GM21447 (cell line): ENCODE results near the gene JSRP1.

Experiments used
- ATAC-seq: cut with Tn5 transposase; IDR thresholded peaks from one replicate; pipeline ENCODE4 v1.9.1; 2021; ENCODE audit not compliant: unreplicated experiment

The JSRP1 gene

DNA sequence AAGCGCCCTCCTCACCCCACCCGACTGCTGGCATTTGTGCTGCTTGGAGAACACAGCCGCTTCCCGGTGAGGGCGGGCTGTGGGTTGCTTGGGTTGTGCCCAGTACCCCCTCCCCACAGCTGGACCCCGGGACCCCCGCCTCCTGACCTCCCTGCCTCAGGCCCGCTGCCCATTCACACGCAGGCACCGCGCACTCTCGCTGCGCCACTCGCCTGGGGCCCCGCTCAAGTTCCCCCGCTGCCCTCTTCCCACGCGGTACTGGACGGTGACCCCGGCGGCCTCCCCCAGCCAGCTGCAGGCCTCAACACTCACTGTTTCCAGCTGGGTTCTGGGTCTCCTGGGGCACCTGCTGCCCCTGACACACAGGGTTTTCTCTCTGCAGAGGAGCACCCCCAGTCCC is 36.5 kb downstream of the JSRP1 start:
- ATAC-seq: no peak

- ATAC-seq: no peak
Observed at GRCh38 chr19:2217591-2217990, 38.6 kb downstream of the JSRP1 start.

- ATAC-seq: no peak
Observed at GRCh38 chr19:2216361-2217225, 39.6 kb downstream of the JSRP1 start.

- no peak for ATAC-seq
Observed at GRCh38 chr19:2215281-2215751, 40.9 kb downstream of the JSRP1 start.

- no peak for ATAC-seq
Observed at GRCh38 chr19:2214251-2214650, 42.0 kb downstream of the JSRP1 start.

DNA sequence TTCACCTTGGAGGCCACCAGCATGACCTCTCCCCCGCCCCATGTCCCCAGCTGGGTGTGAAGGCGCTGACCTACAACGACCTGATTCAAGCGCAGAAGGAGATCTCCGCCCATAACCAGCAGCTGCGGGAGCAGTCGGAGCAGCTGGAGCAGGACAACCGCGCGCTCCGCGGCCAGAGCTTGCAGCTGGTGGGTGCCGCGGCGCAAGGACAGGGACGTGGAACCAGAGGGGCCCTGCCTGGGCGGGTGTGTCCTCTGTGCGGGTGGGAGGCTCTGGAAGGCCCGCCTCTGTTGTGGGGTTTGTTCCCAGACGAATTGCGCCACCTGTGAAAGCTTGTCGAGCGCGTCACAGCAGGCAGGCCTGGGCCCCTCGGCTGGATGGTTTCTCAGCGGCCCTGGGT is 42.4 kb downstream of the JSRP1 start:
- ATAC-seq: no peak

- no peak for ATAC-seq
Observed at GRCh38 chr19:2212861-2213711, 43.1 kb downstream of the JSRP1 start.

DNA sequence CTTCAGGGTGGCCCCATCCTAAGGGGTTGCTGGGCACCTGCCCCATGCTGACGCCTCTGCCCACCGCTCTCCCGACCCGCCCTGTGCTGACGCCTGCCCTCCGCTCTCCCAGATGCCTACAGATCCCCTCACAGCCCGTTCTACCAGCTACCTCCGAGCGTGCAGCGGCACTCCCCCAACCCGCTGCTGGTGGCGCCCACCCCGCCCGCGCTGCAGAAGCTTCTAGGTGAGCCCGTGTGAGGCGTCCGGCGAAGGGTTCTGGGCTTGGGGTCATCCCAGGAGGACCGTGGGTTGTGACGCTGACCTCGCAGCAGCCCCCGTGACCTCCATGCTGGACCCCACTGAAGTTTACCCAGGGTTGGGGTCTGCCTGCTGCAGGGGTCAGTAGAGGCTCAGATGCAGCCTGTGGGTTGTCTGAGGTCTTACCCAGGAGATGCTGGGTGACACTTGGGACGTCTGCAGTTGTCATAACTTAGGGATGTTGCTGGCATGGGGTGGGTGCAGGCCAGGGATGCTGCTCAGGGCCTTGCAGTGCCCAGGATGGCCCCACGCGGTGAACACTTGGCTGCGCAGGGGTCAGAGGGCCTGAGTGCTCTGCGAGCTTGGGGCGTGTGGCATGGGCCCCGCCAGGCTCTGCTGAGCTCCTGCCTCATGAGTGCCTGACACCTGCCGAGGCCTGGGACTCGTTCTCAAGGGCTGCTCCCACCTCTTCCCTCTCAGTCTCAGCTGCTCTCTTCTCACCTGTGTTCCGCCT is 45.1 kb downstream of the JSRP1 start:
- ATAC-seq: no peak

- ATAC-seq: no peak
Observed at GRCh38 chr19:2210206-2210605, 46.0 kb downstream of the JSRP1 start.

GRCh38 chr19:2209408-2209807 is 46.8 kb downstream of the JSRP1 start:
- no peak for ATAC-seq

DNA sequence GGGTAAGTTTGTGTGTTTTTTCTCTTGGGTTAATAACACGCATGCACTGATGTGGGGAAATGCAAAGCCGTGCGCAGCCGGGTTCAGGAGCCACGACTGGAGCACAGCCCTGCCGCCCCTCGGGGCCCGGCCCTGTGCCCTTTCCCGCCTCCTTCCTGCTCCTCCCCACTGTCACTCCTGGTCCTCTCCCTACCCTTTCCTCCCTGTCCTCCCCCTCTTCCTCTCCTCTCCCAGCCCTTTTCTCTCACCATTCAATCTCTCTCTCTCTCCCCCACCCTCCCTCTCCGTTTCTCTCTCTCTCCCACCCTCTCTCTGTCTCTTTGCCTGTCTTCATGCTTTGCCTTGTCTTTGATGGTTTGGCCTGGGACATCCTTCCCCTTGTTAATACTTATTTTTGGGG is 47.2 kb downstream of the JSRP1 start:
- no peak for ATAC-seq

GRCh38 chr19:2207991-2208860 is 48.0 kb downstream of the JSRP1 start:
- ATAC-seq: no peak

DNA sequence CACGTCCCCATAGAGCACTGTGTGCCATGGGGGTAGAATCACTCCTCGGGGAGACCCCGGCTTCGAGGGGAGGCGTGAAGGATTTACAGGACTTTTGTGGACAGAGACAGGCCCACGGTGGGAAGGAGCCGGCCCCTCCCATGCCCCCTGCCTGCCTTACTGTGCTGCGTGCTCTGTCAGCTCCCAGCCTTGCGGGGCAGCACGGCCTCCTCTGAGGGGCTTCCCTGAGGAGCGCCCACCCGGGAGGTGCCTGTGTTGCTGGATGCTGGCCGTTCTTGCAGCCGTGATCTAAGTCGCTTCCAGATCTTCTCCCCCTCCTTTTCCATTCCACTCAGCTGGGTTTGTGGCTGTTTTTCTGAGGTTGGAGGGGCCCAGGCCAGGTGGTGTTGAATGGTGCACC is 49.2 kb downstream of the JSRP1 start:
- ATAC-seq: no peak

GRCh38 chr19:2202366-2202765 is 53.9 kb downstream of the JSRP1 start:
- ATAC-seq: no peak
